Stimulated activated CD4-positive, alpha-beta T cell treated with anti-CD3 and anti-CD28 coated beads, Interleukin-12 subunit alpha, Interleukin-12 subunit beta, amount 100 ng/mL, for 4 hours (primary cell): ENCODE measurements around the gene MET.

Experiments
- DNase-seq: peaks from one replicate; pipeline ENCODE4 v3.0.0-alpha.2; 2020

The MET gene

GRCh38 chr7:116786791-116787443, 114.9 kb downstream of the MET start:
- no peak for DNase-seq

- no peak for DNase-seq
Measured at GRCh38 chr7:116787881-116788280, 115.9 kb downstream of the MET start.

- DNase-seq = no peak
Measured at GRCh38 chr7:116788572-116789197, 116.7 kb downstream of the MET start.

- DNase-seq = no peak
Measured at GRCh38 chr7:116790025-116790424, 118.0 kb downstream of the MET start.

GRCh38 chr7:116792813-116793212, 120.8 kb downstream of the MET start:
- DNase-seq = no peak

GRCh38 chr7:116793795-116794340, 121.9 kb downstream of the MET start:
- DNase-seq = no peak

GRCh38 chr7:116796471-116796870, 124.5 kb downstream of the MET start:
- DNase-seq = no peak

GRCh38 chr7:116797612-116798011, 125.6 kb downstream of the MET start:
- no peak for DNase-seq

- no peak for DNase-seq
Measured at GRCh38 chr7:116798232-116798631, 126.2 kb downstream of the MET start.

GRCh38 chr7:116799916-116800315, 127.9 kb downstream of the MET start:
- no peak for DNase-seq

- DNase-seq = no peak
Measured at GRCh38 chr7:116800594-116800993, 128.6 kb downstream of the MET start.

- no peak for DNase-seq
Measured at GRCh38 chr7:116801092-116801710, 129.2 kb downstream of the MET start.

- no peak for DNase-seq
Measured at GRCh38 chr7:116802144-116802745, 130.2 kb downstream of the MET start.

- DNase-seq = no peak
Measured at GRCh38 chr7:116802746-116803152, 130.8 kb downstream of the MET start.

GRCh38 chr7:116804471-116804870, 132.5 kb downstream of the MET start:
- DNase-seq = no peak

GRCh38 chr7:116805100-116805544, 133.1 kb downstream of the MET start:
- no peak for DNase-seq

GRCh38 chr7:116806046-116806944, 134.3 kb downstream of the MET start:
- no peak for DNase-seq

- no peak for DNase-seq
Measured at GRCh38 chr7:116807011-116807560, 135.1 kb downstream of the MET start.

GRCh38 chr7:116809636-116810266, 137.8 kb downstream of the MET start:
- no peak for DNase-seq

- DNase-seq = no peak
Measured at GRCh38 chr7:116810267-116811116, 138.5 kb downstream of the MET start.

- DNase-seq = no peak
Measured at GRCh38 chr7:116811768-116812167, 139.8 kb downstream of the MET start.
